DMS153 treated with DMSO at 0.1 percent for 48 hours (cell line): ENCODE results near the gene SDC3.
"Not testable (repeated sequence)": the region's sequence is repeated elsewhere in the genome, so short reads cannot be mapped to it uniquely, and the experiment has no call there.

Experiments used
- DNase-seq: peaks from one replicate; lab custom pipeline; 2025; ENCODE audit not compliant: unreplicated experiment; lab: John Stamatoyannopoulos, UW

SDC3 gene

GRCh38 chr1:30908696-30909364 is at the start of gene SDC3:
TSS of gene SDC3 (minus strand) at chr1:30908758. CDS start at chr1:30908586, 172 bp downstream.
- no peak for DNase-seq

- DNase-seq, result no peak
Observed at GRCh38 chr1:30957560-30958222, 49.1 kb upstream of the SDC3 start.

- no peak for DNase-seq
Observed at GRCh38 chr1:30955448-30956015, 47.0 kb upstream of the SDC3 start.

GRCh38 chr1:30953685-30954084 is 45.1 kb upstream of the SDC3 start:
- DNase-seq, result no peak

GRCh38 chr1:30952098-30952497 is 43.5 kb upstream of the SDC3 start:
- DNase-seq, result no peak

GRCh38 chr1:30950700-30951099 is 42.1 kb upstream of the SDC3 start:
- no peak for DNase-seq

GRCh38 chr1:30950053-30950452 is 41.5 kb upstream of the SDC3 start:
- no peak for DNase-seq

GRCh38 chr1:30949487-30949838 is 40.9 kb upstream of the SDC3 start:
- not testable (repeated sequence) for DNase-seq

GRCh38 chr1:30948813-30949486 is 40.4 kb upstream of the SDC3 start:
- DNase-seq, result not testable (repeated sequence)

GRCh38 chr1:30948278-30948677 is 39.7 kb upstream of the SDC3 start:
- no peak for DNase-seq

- no peak for DNase-seq
Observed at GRCh38 chr1:30947212-30947611, 38.7 kb upstream of the SDC3 start.

- no peak for DNase-seq
Observed at GRCh38 chr1:30942326-30942963, 33.9 kb upstream of the SDC3 start.

GRCh38 chr1:30940541-30940940 is 32.0 kb upstream of the SDC3 start:
- no peak for DNase-seq

GRCh38 chr1:30936541-30937171 is 28.1 kb upstream of the SDC3 start:
- DNase-seq, result no peak

- not testable (repeated sequence) for DNase-seq
Observed at GRCh38 chr1:30935758-30936157, 27.2 kb upstream of the SDC3 start.

- no peak for DNase-seq
Observed at GRCh38 chr1:30934613-30935012, 26.1 kb upstream of the SDC3 start.

- no peak for DNase-seq
Observed at GRCh38 chr1:30933874-30934252, 25.3 kb upstream of the SDC3 start.

GRCh38 chr1:30930631-30931173 is 22.1 kb upstream of the SDC3 start:
- DNase-seq, result no peak

GRCh38 chr1:30929944-30930525 is 21.5 kb upstream of the SDC3 start:
- no peak for DNase-seq

GRCh38 chr1:30929135-30929889 is 20.8 kb upstream of the SDC3 start:
- peak; percentile 71 for DNase-seq
